ENCODE data around the gene ACTL7A. TPM values are rescaled to one million over a fixed set of nuclear protein-coding genes. Genes with fewer than 3 reads are reported as not detected.

The ACTL7A gene
- total RNA-seq, 6 experiments from 2014 or later = not detected

- H3K4me3 ChIP-seq = no peak overlapping the region
- H3K27me3 ChIP-seq = no peaks in the 10 kb centered on the region
- no peak for ATAC-seq
- H3K27ac ChIP-seq = no peak overlapping the region
- intact Hi-C loops (cut with DNase I) = no loop called here
- no peaks in the 10 kb centered on the region for H3K36me3 ChIP-seq
- no peak for DNase-seq
- H3K4me1 ChIP-seq = peaks cover 0 to 7% (median 0%) of the 10 kb centered on the region in 4 donors
- TF ChIP-seq CTCF (IDR thresholded peaks at IDR 0.05) (no peak), POLR2A (IDR thresholded peaks at IDR 0.05) (no peak)
- no CpG with 5 or more reads among the region's 25 CpGs for WGBS (ENCODE audit: insufficient coverage, low coverage, low lambda C conversion rate, missing lambda C conversion rate)
- H3K9me3 ChIP-seq = no peaks in the 10 kb centered on the region
These were observed 6.6 kb upstream of the ACTL7A start for GRCh38 chr9:108855529-108855886.

DNA sequence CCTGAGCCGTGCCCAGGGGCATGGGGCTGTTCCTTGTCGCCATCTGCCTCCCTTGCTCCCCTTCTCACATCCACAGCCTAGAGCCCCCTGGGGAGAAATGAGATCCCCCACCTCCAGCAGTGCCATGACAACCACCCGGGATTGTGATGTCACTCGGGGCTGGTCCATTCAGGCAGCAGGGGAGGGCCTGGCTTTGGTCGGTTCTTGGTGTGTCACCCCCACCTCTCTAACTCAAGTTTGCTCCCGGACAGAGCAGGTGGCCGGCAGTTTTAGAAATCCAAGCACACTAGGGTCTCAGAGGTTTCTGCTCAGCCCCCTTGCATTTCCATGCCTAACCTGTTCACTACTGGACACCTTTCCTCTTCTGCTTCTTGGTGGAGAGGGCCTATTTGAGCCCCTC lies 6.2 kb upstream of the ACTL7A start, which contains the start of gene ACTL7B:
ACTL7B (minus strand) TSS at position 99 of the 400 bp plus-strand sequence; CDS start at position 43, 56 bp downstream.
- no peak within 1 kb of the TSS for H3K4me3 ChIP-seq
- WGBS (ENCODE audit: insufficient coverage, low coverage, low lambda C conversion rate, missing lambda C conversion rate) = no CpG with 5 or more reads among the region's 7 CpGs
- no peaks in the 10 kb centered on the region for H3K36me3 ChIP-seq
- DNase-seq = no peak
- no peak within 1 kb of the TSS for H3K27ac ChIP-seq
- no peak for TF ChIP-seq POLR2A (IDR thresholded peaks at IDR 0.05)
- TF ChIP-seq CTCF (IDR thresholded peaks at IDR 0.05) = no peak
- peaks cover 0 to 7% (median 0%) of the 10 kb centered on the region in 4 donors for H3K4me1 ChIP-seq
- ATAC-seq = no peak
- no peaks in the 10 kb centered on the region for H3K27me3 ChIP-seq
- no peaks in the 10 kb centered on the region for H3K9me3 ChIP-seq
- intact Hi-C loops (cut with DNase I) = no loop called here

- no peak for TF ChIP-seq POLR2A (IDR thresholded peaks at IDR 0.05)
- no peak for TF ChIP-seq CTCF (IDR thresholded peaks at IDR 0.05)
- DNase-seq (no peak), ATAC-seq (no peak)
- WGBS (ENCODE audit: insufficient coverage, low coverage, low lambda C conversion rate, missing lambda C conversion rate) = 86% methylated on average over 6 of the region's 6 CpGs
- H3K36me3 ChIP-seq = no peaks in the 10 kb centered on the region
- intact Hi-C loops (cut with DNase I) = no loop called here
- no peak overlapping the region for H3K4me3 ChIP-seq
- no peak overlapping the region for H3K27ac ChIP-seq
- no peaks in the 10 kb centered on the region for H3K27me3 ChIP-seq
- H3K9me3 ChIP-seq = no peaks in the 10 kb centered on the region
- no peaks in the 10 kb centered on the region for H3K4me1 ChIP-seq
These were observed 4.5 kb upstream of the ACTL7A start for GRCh38 chr9:108857572-108857971.

- no peak overlapping the region for H3K4me3 ChIP-seq
- no peaks in the 10 kb centered on the region for H3K9me3 ChIP-seq
- 74% methylated on average over 3 of the region's 3 CpGs for WGBS (ENCODE audit: insufficient coverage, low coverage, low lambda C conversion rate, missing lambda C conversion rate)
- H3K36me3 ChIP-seq = no peaks in the 10 kb centered on the region
- no peak for TF ChIP-seq CTCF (IDR thresholded peaks at IDR 0.05)
- TF ChIP-seq POLR2A (IDR thresholded peaks at IDR 0.05) = no peak
- DNase-seq (no peak), ATAC-seq (no peak)
- H3K27ac ChIP-seq = no peak overlapping the region
- intact Hi-C loops (cut with DNase I) = no loop called here
- H3K27me3 ChIP-seq = no peaks in the 10 kb centered on the region
- no peaks in the 10 kb centered on the region for H3K4me1 ChIP-seq
These were observed 2.5 kb upstream of the ACTL7A start for GRCh38 chr9:108859459-108860114.
